Occipital lobe (tissue), 2 donors: Measurements from ENCODE around the gene LIPE. TPM values are rescaled to one million over a fixed set of nuclear protein-coding genes. Genes with fewer than 3 reads are reported as not detected.
"Not testable (repeated sequence)": the region's sequence is repeated elsewhere in the genome, so short reads cannot be mapped to it uniquely, and the experiment has no call there.

Experiments used
- DNase-seq: peaks from one replicate; lab custom pipeline; 2025; lab: John Stamatoyannopoulos, UW
- total RNA-seq: library from RNA; depleted of rRNA; stranded (reverse); fragments of >200 nt; gene quantifications from one replicate; pipeline ENCODE4 v1.2.3, GENCODE V29; 2014

Gene LIPE
- total RNA-seq, 1 donor from 2014 or later, result 9.2 TPM

- peak; percentile 29 for DNase-seq
Observed at GRCh38 chr19:42450314-42450934, 23.2 kb upstream of the LIPE start.

- DNase-seq, result not testable (repeated sequence)
Observed at GRCh38 chr19:42448306-42448705, 21.1 kb upstream of the LIPE start.

- DNase-seq, result no peak
Observed at GRCh38 chr19:42445948-42446347, 18.8 kb upstream of the LIPE start.

- no peak for DNase-seq
Observed at GRCh38 chr19:42443944-42444398, 16.8 kb upstream of the LIPE start.

- no peak for DNase-seq
Observed at GRCh38 chr19:42442833-42443232, 15.6 kb upstream of the LIPE start, which contains the start of gene CXCL17. Gene CXCL17, minus strand, starts transcription at chr19:42442946. Its CDS starts 114 bp downstream, at chr19:42442832.

GRCh38 chr19:42441049-42441445 lies 13.9 kb upstream of the LIPE start:
- no peak for DNase-seq

GRCh38 chr19:42440357-42441048 lies 13.3 kb upstream of the LIPE start:
- DNase-seq, result no peak

- DNase-seq, result no peak
Observed at GRCh38 chr19:42436006-42436405, 8.8 kb upstream of the LIPE start.

- DNase-seq, result no peak
Observed at GRCh38 chr19:42435316-42435715, 8.1 kb upstream of the LIPE start.

- DNase-seq, result peak; percentile 28
Observed at GRCh38 chr19:42433503-42434260, 6.5 kb upstream of the LIPE start.

GRCh38 chr19:42431486-42431885 lies 4.3 kb upstream of the LIPE start:
- DNase-seq, result no peak

- DNase-seq, result no peak
Observed at GRCh38 chr19:42428676-42429075, 1.5 kb upstream of the LIPE start.

GRCh38 chr19:42426643-42427042 lies 545 bp downstream of the LIPE start:
- DNase-seq, result no peak

- no peak for DNase-seq
Observed at GRCh38 chr19:42424712-42425131, 2.5 kb downstream of the LIPE start.

GRCh38 chr19:42424345-42424707 lies 2.9 kb downstream of the LIPE start:
- no peak for DNase-seq

- DNase-seq, result peak; percentile 91
Observed at GRCh38 chr19:42423462-42424344, 3.5 kb downstream of the LIPE start.

GRCh38 chr19:42422901-42423461 lies 4.2 kb downstream of the LIPE start:
- DNase-seq, result no peak

- DNase-seq, result no peak
Observed at GRCh38 chr19:42422092-42422900, 4.9 kb downstream of the LIPE start.

- DNase-seq, result no peak
Observed at GRCh38 chr19:42421591-42422031, 5.6 kb downstream of the LIPE start.

GRCh38 chr19:42421101-42421500 lies 6.1 kb downstream of the LIPE start:
- DNase-seq, result no peak
